Stimulated activated CD8-positive, alpha-beta memory T cell treated with anti-CD3 and anti-CD28 coated beads, Interleukin-7, amount 100 ng/mL, for 1 hour (primary cell): Measurements from ENCODE around the gene ETV7.

Experiments used
- DNase-seq, 2 donors: peaks; one replicate each; pipeline ENCODE4 v3.0.0-alpha.2; 2020; ENCODE audit warnings: low read depth in 2 of 2

Gene ETV7

DNA sequence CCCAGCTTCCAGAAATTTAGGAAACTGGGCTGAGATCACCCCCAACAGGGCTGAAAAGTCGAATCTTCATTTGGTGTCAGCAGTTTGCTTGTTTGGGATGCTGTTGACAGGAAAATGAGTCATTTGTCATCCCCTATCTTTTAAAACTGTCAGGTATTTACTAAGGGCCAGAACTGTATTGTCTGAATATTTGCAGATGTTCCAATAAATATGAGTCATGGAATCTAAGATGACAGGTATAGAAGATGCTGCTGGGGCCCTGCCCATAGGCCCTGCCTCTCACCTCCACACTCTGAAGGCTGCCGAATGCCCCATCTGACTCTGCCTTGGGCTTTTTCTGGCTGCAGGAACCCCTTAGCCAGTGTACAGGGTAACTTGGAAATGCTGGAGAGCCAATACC, 3.9 kb downstream of the ETV7 start:
- DNase-seq = no peak

DNA sequence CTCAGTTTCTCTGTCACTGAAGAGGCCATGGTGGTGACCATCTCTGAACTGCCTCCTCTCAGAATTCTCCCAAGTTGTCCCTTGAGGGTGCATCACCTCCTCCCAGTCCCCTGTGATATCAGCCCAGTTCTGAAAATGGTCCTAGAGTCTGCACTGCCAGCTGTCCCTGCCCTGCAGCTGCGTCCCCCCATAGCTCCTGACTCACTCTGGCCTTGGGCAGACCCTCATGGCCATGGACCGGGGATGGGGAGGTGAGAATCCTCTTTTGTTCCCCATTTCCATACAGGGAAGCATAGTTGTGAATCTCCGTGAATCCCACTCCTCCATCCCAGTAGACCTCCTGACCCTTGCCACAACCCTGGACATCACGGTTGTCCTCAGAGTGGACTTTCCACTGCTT, 4.5 kb downstream of the ETV7 start:
- DNase-seq = no peak

DNA sequence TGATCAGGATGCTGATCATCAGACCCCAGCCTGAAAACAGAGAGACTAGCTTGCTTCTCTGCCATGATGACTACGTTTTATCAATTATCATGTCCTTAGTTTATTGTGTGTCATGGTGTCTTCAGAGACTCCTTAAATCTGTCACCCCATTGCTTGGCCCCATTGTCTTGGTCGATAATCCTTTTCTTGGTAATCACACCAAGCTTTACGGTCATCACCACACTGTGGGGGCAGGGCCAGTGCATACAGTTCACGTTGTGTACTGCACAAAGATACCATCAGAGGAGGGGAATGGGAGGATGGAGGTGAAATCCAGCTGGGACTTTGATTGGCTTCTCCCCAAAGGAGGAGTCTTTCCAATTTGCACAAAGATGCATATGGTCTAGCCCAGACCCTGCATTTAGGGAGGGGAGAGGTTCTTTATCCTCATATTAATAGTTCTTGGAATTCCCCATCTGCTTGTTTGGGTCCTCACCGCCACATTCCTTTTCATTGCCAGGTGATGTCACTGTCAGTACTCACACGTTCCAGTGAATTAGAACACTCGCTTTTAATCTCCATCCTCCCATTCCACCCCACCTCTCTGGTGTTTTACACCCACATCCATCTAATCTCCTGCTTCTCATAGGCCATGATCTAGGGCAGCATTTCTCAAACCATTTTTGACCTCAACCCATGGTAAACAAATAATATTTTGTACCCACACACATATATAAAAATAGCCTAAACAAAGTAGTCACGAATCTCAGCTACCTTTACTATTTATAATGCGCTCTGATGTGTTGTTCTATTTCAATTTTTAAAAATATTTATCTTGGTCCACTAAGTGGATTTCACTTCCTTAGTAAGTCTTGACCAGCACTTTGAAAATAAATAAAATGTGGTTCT, 5.7 kb downstream of the ETV7 start:
- DNase-seq = no peak

DNA sequence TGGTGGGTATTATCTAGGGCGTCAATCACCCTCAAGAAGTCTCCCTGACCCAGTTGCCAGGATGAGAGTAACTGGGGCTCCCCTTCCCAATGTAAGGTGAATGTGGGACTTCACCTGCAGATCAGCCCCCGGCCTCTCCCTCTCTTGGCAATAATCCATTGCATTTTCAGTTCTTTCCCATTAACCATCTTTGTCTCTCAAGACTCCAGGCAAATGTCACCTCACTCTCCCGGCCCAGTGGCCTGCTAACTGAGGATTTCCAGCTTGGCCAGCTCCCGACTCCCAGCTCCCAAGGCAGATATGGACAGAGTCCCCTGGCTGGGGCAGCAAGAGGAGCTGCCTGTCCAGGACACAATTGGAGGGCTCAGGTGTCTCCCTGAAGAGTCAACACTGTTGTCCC, 7.3 kb downstream of the ETV7 start:
- DNase-seq = no peak

DNA sequence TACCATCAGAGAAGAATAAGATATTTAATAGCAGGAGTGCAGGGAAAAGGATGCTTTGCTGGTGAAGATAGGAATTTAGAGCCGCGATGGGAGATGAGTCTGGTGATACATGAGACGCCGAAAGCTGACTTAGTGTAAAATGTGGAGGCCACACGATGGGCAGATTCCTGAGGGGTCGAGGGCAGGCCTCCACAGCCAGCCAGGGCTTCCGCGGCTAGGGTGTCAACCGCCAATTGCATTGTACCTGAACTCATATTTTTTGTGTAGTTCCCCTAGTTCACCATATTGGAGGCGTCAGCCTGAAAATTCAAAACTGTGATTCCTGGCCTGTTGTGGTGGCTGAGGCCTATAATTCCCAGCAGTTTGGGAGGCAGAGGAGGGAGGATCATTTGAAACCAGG, 8.5 kb downstream of the ETV7 start:
- no peak for DNase-seq

DNA sequence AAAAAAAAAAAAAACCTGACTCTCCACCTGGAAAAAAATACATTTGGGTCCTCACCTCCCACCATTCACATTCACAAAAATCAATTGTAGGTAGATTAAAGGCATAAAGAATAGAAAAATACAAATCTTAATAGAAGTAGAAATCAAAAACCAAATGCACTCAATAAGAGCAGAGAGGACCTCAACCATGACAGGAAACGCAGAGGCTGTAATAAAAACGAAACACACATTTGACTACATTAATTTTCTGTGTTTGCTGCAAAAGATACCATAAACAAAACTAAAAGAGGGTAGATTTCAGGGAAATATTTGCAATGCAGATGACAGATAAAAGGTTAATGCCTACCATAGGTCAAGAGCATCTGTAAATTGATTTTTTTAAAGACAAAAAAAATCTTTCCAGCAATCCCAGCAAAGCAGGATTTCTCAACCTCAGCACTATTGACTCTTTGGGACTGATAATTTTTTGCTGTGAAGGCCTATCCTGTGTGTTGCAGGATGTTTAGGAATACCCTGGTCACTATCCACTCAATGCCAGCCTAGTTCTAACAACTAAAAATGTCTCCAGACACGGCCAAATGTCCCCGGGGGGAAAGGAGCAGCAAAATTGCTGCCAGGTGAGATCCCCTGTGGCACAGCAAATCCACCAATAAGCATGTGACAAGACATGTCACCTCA, 9.1 kb downstream of the ETV7 start:
- DNase-seq = no peak

DNA sequence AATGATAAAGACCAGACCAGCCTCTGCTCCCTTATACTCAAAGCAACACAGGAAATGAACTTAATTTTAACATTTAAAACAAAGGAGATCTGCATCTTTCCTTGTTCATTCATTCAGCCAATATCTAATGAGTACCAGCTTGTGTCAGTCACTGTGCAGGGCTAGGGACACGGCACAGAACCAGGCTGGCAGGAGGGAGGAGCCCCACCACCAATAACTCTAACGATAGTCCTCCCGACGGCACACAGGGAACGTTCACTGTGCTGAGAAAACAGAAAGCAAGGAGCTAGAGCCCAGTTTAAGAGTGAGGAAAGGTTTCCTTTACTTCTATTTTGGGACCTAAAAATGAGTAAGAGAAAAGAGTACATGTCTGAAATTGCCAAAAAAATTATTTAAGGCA, 9.9 kb downstream of the ETV7 start:
- no peak for DNase-seq

DNA sequence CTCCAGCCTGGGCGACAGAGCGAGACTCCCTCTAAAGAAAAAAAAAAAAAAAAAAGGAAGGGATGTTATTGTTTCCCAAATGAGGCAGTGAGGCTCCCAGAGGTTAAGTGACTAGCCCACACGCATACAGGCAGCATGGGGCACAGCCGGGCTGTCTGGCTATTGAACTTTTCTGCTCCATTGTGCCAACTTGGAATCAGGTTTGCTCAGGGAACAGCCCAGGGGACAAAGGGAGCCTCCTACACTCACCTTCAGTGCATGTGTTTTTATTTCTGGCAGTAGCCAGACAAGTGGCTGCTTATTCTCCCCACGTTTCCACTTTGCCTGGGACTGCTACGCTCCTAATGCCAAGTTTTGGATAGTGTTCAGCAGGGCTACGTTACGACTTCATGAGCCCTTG, 10.7 kb downstream of the ETV7 start:
- no peak for DNase-seq

DNA sequence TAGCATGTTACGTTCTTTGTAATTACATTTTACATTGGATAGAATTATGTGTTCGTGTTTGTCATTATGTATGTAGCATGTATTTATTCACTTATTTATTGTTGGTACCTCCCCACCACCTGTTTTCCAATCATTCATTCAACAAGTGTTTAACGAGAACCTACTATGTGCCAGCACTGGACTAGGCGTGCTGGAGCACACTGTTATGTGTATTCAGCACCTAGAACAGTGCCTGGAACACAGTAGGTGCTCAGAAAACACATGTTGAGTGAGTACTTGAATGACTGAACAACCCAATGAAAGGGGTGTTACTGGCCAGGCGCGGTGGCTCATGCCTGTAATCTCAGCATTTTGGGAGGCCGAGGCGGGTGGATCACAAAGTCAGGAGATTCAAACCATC, 11.3 kb downstream of the ETV7 start:
- no peak for DNase-seq

DNA sequence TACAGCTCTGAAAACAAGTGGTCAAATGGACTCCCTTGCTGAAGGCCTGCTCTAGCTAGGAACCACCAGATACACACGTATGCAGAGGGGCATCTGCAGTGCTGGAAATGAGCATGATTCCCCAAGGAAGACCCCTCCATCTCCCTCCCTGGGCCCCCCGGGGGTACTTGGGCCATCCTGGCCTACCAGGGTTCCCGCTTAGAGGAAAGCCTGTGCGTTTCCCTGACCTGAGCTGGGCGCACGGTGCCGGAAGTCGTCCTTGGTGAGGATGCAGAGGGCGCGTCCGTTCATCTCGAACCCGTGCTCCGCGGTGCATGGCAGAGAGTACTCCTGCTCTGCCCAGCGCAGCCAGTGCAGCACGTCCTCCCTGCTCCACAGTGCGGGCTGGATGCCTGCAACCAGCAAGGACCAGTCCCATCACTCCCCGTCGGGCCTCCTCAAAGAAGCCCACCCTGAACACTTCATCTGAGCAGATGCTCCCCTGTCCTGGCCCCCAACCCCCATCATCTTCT, 11.8 kb downstream of the ETV7 start:
- no peak for DNase-seq

DNA sequence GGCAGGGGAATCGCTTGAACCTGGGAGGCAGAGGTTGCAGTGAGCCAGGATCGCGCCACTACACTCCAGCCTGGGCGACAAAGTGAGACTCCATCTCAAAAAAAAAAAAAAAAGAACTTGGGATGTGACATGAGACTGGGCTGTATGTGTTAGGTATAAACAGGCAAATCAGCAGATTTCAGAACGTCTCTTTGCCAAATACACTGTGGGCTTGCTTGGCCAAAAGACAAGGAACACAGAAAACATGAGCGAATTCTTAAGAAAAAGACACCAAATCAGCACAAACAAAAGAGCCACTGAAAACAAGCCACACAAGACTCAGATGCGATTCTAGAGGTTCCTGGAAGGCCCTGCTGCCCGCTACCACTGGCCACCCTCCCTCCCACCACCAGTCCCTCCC, 12.5 kb downstream of the ETV7 start:
- no peak for DNase-seq

DNA sequence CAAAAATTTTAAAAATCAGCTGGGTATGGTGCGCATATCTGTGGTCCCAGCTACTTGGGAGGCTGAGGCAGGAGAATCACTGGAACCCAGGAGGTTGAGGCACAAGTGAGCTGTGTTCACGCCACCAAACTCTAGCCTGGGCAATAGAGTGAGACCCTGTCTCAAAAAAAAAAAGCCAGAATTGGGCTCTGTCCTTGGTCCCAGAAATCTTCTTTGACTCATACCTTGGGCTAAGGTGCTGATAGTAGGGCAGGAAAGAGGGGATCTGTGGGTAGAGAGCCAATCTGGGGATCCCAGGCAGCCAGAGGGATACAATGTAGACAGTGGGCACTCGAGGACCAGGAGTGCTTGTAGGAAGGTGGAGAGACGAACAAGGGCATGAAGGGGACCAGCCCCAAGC, 13.3 kb downstream of the ETV7 start:
- DNase-seq = no peak

DNA sequence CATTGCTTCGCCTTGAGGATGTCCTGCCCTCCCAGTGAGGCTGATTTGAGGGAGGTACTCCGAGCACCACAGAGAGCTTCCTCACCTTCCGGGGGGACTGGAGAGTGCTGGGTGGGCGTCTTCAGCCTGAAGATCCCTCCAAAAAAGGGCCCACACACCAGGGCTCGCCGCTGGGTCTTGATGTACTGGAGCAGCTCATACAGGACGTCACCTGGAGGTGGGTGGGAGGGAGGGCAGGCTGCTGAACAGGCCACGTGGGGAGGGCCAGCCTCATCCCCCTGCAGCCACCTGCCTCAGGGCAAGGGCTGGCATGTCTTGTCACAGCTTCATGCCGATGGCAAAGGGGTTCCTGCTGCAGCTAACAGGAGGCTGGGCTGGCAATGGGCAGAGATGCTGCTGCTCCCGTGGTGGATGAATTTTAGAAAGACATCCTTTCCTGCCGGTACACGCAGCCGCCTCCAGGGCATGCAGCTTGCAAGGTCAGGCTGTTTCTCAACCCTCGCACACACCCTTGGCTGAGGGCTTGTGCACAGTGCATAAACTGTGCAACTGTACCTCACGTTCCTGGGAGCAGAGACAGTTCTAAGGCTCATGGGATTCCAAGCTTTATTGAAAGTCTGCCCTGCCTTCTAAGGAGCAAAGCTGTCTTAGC, 14.0 kb downstream of the ETV7 start:
- DNase-seq = no peak

DNA sequence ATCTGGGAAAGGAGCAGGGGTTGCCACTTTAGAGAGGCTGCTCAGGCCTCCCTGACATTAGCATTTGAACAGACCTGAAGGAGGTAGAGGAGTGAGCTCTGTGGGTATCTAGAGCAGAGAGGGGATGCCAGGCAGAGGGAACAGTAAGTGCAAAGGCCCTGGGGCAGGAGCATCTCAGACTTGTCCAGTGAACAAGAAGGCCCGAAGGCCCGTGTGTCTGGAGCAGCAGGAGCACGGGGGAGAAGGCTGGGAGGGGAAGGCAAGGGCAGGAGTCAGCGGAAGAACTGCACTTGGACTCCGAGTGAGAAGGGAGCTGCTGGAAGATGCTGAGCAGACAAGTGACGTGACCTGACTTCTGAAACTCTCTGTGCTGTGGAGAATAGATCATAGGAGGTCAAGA, 15.4 kb downstream of the ETV7 start:
- DNase-seq = no peak

DNA sequence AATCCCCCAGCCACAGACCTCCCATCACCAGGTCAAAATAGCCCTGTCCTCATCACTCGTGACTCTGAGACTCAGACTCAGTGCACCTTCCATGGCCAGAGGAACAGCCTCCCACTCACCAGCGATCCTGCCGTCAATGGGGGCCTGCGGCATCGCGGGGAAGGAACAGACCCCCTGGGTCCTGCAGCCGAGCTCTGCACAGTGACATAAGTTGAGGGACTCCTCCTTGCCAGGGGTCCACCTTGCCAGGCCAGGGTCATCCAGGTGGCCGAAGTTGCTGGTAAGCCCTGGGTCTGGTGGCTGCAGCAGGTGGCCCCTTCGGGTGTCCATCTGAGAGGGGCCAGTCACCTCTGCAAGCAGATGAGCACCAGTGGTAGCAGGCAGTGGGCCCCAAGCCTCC, 16.3 kb downstream of the ETV7 start:
- no peak for DNase-seq

DNA sequence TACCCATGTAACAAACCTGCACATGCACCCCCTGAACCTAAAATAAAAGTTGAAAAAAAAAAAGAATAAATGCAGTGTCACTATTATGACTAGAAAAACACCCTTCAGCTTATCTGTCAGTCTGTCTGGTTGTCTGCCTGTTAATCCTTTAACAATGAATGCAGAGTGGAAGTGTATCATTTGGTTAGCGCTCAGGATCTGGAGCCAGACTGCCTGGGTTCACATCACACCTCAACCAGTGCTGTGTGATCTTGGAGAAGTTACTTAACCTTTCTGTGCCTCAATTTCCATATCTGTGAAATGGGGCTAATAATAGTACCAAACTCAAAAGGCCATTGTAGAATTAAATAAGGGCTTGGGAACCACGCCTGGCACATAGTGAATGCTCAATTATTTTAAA, 16.8 kb downstream of the ETV7 start:
- DNase-seq = no peak

DNA sequence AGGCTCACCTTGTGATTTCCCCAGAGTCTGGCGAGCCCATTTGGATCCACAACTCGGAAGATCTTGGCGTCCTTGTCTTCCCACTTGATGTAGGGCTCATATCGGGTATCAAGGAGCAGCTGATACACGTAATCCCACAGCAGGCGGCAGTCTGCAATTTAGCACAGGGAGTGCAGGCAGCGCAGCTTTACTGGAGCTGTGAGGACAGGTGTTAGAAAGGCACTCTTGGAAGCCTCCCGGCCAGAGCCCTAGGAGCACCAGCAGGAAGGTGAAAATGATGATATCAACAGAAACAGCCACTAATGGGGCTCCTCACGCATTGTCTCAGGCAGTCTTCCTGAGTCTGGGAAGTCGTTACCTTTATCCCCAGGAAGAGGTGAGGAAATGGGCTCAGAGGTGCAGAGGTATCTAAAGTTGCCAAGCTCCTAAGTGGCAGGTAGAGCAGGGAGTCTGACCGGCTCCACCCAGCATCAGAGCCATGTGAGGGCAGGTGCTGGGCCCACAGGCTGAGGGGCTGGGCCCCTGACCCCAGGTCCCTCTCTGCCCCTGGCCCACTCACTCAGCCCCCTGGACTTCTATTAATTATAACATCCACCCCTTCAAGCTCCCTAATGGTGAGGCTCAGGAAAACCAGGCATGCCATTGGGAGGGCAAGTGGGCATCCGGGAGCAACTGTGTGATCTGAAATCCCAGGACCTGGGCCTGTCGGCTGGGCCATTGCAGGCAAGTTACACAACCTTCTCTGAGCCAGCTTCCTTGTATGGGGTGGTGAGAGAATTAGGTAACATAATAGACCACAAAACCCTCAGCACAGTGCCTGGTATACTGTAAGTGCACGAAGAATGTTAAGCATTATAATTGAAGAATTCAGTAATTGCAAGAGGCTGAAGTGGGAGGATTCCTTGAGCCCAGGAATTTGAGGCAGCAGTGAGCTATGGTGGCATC, 18.3 kb downstream of the ETV7 start:
- DNase-seq = no peak

DNA sequence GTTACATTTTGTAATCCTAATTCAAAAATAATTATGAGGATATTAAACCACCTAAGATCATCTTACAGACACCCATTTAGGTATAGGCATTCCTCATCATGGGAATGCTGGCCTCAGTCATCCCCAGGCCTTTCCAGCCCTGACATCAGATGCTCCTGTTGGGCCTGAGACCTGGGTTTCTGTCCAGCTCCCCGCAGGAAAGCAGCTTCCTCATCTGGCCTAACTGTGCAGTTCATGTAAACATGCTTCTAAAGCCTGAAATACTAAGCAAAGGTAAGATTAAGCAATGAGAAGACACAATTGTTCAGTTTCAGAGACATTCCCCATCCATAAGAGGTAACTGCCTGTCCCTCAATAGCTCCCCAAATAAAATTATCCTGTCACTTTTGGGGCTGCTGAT, 19.0 kb downstream of the ETV7 start:
- DNase-seq = no peak

DNA sequence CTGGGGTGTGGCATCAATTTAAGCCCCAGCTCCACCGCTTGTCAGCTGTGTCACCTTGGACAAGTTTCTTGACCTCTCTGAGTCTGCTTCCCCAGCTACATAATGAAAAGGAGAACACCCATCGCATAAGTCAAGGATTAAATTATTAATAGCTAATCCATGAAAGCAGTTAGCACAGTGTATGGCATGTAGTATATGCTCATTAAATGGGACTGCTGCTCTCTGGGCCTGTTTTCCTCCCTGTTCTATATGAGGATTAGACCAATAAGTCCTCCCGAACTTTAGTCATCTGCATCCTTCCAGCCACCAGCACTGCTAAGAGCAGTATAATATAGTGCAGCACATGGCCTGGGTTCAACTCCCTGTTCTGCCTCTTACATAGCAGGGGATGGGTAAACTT, 19.7 kb downstream of the ETV7 start:
- DNase-seq = no peak

DNA sequence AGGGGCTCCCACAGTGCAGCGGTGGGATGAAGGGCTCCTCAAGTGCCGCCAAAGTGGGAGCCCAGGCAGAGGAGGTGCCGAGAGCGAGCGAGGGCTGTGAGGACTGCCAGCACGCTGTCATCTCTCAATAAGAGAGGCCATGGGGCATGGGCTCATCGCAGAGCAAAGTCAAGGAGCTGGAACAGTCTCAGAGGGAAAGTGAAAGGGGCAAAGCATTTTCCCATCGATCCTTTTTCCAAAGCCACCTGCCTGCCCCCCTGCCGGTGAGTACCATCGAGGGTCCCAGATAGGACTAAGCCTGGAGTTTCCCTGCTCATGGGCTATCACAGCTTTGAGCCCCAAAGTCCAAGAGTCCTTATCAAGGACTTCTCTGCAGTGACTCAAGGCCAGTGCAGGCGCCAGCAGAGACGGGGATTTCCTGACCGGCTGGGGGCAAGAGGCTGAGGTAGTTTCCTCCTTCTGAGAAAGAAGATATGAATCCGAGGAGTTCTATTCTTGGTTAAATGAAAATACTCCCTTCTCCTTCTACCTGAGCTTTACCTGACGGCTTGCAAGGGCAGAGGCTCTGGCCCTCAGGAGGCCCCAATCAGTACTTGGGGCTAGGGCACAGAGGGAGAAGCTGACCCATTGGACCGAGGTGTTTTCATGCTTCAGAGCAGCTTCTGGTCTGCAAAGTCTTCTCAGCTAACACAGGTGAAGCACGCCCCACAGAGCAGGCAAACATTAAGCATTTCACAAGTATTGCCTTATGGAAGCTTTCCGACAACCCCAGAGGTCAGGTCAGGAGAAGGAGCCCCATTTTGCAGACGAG, 22.6 kb downstream of the ETV7 start:
- DNase-seq = no peak
